Stimulated activated CD4-positive, alpha-beta T cell treated with anti-CD3 and anti-CD28 coated beads, Interleukin-1b, Interleukin-23, amount 100 ng/mL, for 4 hours (primary cell): ENCODE data around the gene JDP2.
"Not testable (repeated sequence)": the region's sequence is repeated elsewhere in the genome, so short reads cannot be mapped to it uniquely, and the experiment has no call there.

ENCODE experiments used
- DNase-seq, 2 donors: peaks; one replicate each; pipeline ENCODE4 v3.0.0-alpha.2; 2020; ENCODE audit warnings: low read depth in 2 of 2

The JDP2 gene

GRCh38 chr14:75427482-75428229 is at the start of gene JDP2:
Gene JDP2 (plus strand): TSS chr14:75428022. CDS start chr14:75437921, 9,899 bp downstream.
- peak in 1 of 2 donors; percentile 39 for DNase-seq

GRCh38 chr14:75379246-75379929 is 48.4 kb upstream of the JDP2 start:
- no peak for DNase-seq

GRCh38 chr14:75379930-75380270 is 47.9 kb upstream of the JDP2 start:
- DNase-seq: no peak

GRCh38 chr14:75380656-75381055 is 47.2 kb upstream of the JDP2 start:
- DNase-seq: no peak

GRCh38 chr14:75381642-75382041 is 46.2 kb upstream of the JDP2 start:
- no peak for DNase-seq

GRCh38 chr14:75383219-75383618 is 44.6 kb upstream of the JDP2 start:
- not testable (repeated sequence) for DNase-seq

- no peak for DNase-seq
Observed at GRCh38 chr14:75383721-75384120, 44.1 kb upstream of the JDP2 start.

- no peak for DNase-seq
Observed at GRCh38 chr14:75389679-75390078, 38.1 kb upstream of the JDP2 start.

- DNase-seq: no peak
Observed at GRCh38 chr14:75390183-75390582, 37.6 kb upstream of the JDP2 start.

GRCh38 chr14:75391953-75392352 is 35.9 kb upstream of the JDP2 start:
- DNase-seq: no peak

- DNase-seq: no peak
Observed at GRCh38 chr14:75392686-75393641, 34.9 kb upstream of the JDP2 start.

- no peak for DNase-seq
Observed at GRCh38 chr14:75393794-75394193, 34.0 kb upstream of the JDP2 start.

- no peak for DNase-seq
Observed at GRCh38 chr14:75395862-75396261, 32.0 kb upstream of the JDP2 start.

- DNase-seq: no peak
Observed at GRCh38 chr14:75399321-75399720, 28.5 kb upstream of the JDP2 start.

GRCh38 chr14:75399843-75400775 is 27.7 kb upstream of the JDP2 start:
- no peak for DNase-seq

GRCh38 chr14:75401361-75401760 is 26.5 kb upstream of the JDP2 start:
- DNase-seq: no peak

GRCh38 chr14:75402867-75403413 is 24.9 kb upstream of the JDP2 start:
- no peak for DNase-seq

- DNase-seq: no peak
Observed at GRCh38 chr14:75404847-75405246, 23.0 kb upstream of the JDP2 start.

GRCh38 chr14:75406102-75406501 is 21.7 kb upstream of the JDP2 start:
- no peak for DNase-seq

- no peak for DNase-seq
Observed at GRCh38 chr14:75406856-75407255, 21.0 kb upstream of the JDP2 start.
